ENCODE measurements around the gene USPL1.
"Not testable (repeated sequence)": the region's sequence is repeated elsewhere in the genome, so short reads cannot be mapped to it uniquely, and the experiment has no call there.

USPL1 gene

DNA sequence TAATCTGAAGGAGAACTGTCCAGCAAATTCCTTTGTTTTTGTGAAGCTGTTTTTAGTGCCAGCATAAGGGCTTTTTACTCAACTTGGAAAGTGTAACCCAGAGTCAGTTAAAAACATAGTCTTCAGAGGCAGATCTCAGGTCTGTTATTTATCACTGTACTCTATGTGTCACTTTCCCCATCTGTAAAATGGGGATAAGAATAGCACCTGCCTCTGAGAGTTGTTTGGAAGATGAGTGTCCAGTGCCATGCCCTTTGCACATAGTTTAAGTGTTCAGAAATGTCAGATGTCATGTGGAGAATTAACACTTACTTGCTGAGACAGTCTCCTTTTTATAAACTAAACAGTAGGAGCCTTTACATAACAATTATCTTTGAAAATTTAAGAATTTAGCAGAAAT, 27.9 kb downstream of the USPL1 start:
- H3K4me3 ChIP-seq (ENCODE audit: insufficient read length, low read depth) = no peak overlapping the region
- peaks cover 76% of the 10 kb centered on the region for H3K36me3 ChIP-seq (ENCODE audit: insufficient read depth, insufficient read length, low read length)
- H3K4me1 ChIP-seq (ENCODE audit: insufficient read depth, insufficient read length) = no peaks in the 10 kb centered on the region
- no peaks in the 10 kb centered on the region for H3K27me3 ChIP-seq (ENCODE audit: insufficient read depth, insufficient read length)
- no peak overlapping the region for H3K9ac ChIP-seq (ENCODE audit: insufficient read length, low read depth)
- no peak for DNase-seq (ENCODE audit: low read depth, low spot score)
- no peak for TF ChIP-seq YY1 (IDR thresholded peaks at IDR 0.05; ENCODE audit: insufficient read depth, insufficient read length)
- no peaks in the 10 kb centered on the region for H3K9me3 ChIP-seq (ENCODE audit: insufficient read depth, low read length)

DNA sequence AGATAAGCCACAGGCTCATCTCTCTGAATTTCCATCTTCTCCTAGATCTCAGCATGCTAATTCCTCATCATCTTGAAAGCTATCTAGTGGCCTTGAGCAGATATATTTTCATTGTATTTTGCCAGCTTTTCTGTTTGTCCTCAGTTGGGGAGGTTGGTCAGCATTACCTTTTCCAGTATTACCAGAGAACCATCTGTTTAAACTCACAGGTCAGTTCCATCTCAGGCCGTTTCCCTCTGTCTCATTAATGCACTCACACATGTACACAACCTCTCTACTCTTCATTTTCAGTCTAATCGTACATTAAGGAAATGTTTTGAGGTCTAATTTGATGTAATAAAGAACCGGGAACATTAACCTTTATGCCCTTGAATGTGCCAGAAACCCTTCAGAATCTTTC, 29.7 kb downstream of the USPL1 start:
- Histone ChIP-seq H3K36me3 (ENCODE audit: insufficient read depth, insufficient read length, low read length) (peaks cover 65% of the 10 kb centered on the region), H3K27me3 (ENCODE audit: insufficient read depth, insufficient read length) (no peaks in the 10 kb centered on the region), H3K4me3 (ENCODE audit: insufficient read length, low read depth) (no peak overlapping the region), H3K4me1 (ENCODE audit: insufficient read depth, insufficient read length) (no peaks in the 10 kb centered on the region), H3K9me3 (ENCODE audit: insufficient read depth, low read length) (no peaks in the 10 kb centered on the region), H3K9ac (ENCODE audit: insufficient read length, low read depth) (no peak overlapping the region)
- TF ChIP-seq YY1 (IDR thresholded peaks at IDR 0.05; ENCODE audit: insufficient read depth, insufficient read length) (no peak), ZNF274 (IDR thresholded peaks at IDR 0.05; ENCODE audit: low read depth, low read length) (no peak), SUZ12 (IDR thresholded peaks at IDR 0.05; ENCODE audit: extremely low read depth, insufficient read depth, insufficient read length) (no peak)
- no peak for DNase-seq (ENCODE audit: low read depth, low spot score)

DNA sequence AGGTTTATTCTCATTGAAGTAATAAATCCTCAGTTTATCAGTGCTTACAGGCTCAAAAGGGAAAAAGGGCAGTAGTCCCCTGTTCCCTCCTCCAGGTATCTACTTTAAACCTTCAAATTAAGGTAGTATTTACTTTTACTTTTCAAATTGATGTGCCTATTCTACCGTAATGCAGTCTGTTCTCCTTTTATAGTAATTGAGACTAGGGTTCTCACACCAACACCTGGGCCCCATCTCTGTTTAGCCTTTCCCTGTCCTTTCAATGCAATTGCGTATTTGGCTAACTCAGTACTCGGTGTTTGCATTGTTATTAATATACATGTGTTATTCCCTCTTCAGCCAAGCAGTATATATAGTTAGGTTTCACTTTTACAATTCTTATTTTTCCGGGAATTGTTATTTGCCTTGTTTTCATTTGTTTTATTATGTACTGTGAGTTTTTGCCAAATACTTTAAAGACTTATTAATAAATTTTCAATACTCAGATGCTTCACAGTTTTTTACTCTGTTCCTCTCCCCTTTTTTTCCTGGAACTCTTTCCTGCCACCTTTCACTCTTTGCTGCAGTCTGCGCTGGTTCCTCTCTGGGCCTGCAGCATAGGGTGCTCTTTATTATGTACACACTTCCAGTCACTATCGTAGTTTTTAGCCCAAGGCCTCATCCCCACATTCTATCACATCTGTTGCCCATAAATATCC, 30.3 kb downstream of the USPL1 start:
- TF ChIP-seq ZNF274 (IDR thresholded peaks at IDR 0.05; ENCODE audit: low read depth, low read length) (no peak), SUZ12 (IDR thresholded peaks at IDR 0.05; ENCODE audit: extremely low read depth, insufficient read depth, insufficient read length) (no peak), YY1 (IDR thresholded peaks at IDR 0.05; ENCODE audit: insufficient read depth, insufficient read length) (no peak)
- no peak for DNase-seq (ENCODE audit: low read depth, low spot score)
- H3K27me3 ChIP-seq (ENCODE audit: insufficient read depth, insufficient read length) = no peaks in the 10 kb centered on the region
- no peaks in the 10 kb centered on the region for H3K9me3 ChIP-seq (ENCODE audit: insufficient read depth, low read length)
- H3K4me3 ChIP-seq (ENCODE audit: insufficient read length, low read depth) = no peak overlapping the region
- H3K36me3 ChIP-seq (ENCODE audit: insufficient read depth, insufficient read length, low read length) = peaks cover 62% of the 10 kb centered on the region
- no peaks in the 10 kb centered on the region for H3K4me1 ChIP-seq (ENCODE audit: insufficient read depth, insufficient read length)
- no peak overlapping the region for H3K9ac ChIP-seq (ENCODE audit: insufficient read length, low read depth)

DNA sequence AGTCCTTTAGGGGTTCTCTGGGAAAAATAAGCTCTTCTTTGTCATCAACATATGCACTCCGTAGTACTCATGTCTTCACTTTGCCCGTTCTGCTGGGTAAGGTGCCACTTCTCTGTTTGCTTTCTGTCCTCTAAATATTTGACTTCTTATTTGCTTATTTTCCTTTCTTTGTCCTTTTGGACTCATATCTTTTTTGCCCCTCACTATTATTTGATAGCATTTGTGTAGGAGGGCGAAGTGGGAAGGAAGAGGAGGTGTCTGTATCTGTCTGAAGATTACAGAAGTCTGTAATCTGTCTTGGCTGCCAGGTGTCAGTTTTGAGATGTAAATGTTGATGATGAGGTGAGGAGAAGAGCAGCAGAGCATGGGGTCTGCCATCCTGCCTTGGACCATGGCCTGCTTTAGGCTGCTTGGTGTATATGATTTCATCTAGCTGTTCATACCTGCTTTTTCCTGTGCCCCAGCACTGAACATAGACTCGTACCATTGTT, 30.8 kb downstream of the USPL1 start:
- Histone ChIP-seq H3K4me3 (ENCODE audit: insufficient read length, low read depth) (no peak overlapping the region), H3K9me3 (ENCODE audit: insufficient read depth, low read length) (no peaks in the 10 kb centered on the region), H3K36me3 (ENCODE audit: insufficient read depth, insufficient read length, low read length) (peaks cover 57% of the 10 kb centered on the region), H3K9ac (ENCODE audit: insufficient read length, low read depth) (no peak overlapping the region), H3K27me3 (ENCODE audit: insufficient read depth, insufficient read length) (no peaks in the 10 kb centered on the region), H3K4me1 (ENCODE audit: insufficient read depth, insufficient read length) (no peaks in the 10 kb centered on the region)
- no peak for DNase-seq (ENCODE audit: low read depth, low spot score)
- no peak for TF ChIP-seq YY1 (IDR thresholded peaks at IDR 0.05; ENCODE audit: insufficient read depth, insufficient read length)
- TF ChIP-seq SUZ12 (IDR thresholded peaks at IDR 0.05; ENCODE audit: extremely low read depth, insufficient read depth, insufficient read length) = no peak
- TF ChIP-seq ZNF274 (IDR thresholded peaks at IDR 0.05; ENCODE audit: low read depth, low read length) = no peak

DNA sequence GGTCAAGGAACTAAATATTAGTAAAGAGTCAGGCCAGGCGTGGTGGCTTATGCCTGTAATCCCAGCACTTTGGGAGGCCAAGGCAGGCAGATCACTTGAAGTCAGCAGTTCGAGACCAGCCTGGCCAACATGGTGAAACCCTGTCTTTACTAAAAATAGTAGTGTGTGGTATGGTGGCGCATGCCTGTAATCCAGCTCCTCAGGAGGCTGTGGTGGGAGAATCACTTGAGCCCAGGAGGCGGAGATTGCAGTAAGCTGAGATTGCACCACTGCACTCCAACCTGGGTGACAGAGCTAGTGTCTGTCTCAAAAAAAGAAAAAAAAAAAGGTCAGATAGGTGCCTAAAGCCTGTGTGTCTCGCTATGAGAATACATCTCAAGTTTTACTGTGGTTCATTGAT, 33.9 kb downstream of the USPL1 start:
- not testable (repeated sequence) for H3K27me3 ChIP-seq (ENCODE audit: insufficient read depth, insufficient read length); H3K4me3 ChIP-seq (ENCODE audit: insufficient read length, low read depth); H3K9me3 ChIP-seq (ENCODE audit: insufficient read depth, low read length); H3K9ac ChIP-seq (ENCODE audit: insufficient read length, low read depth); H3K4me1 ChIP-seq (ENCODE audit: insufficient read depth, insufficient read length); DNase-seq (ENCODE audit: low read depth, low spot score)
- peaks cover 54% of the 10 kb centered on the region for H3K36me3 ChIP-seq (ENCODE audit: insufficient read depth, insufficient read length, low read length)

DNA sequence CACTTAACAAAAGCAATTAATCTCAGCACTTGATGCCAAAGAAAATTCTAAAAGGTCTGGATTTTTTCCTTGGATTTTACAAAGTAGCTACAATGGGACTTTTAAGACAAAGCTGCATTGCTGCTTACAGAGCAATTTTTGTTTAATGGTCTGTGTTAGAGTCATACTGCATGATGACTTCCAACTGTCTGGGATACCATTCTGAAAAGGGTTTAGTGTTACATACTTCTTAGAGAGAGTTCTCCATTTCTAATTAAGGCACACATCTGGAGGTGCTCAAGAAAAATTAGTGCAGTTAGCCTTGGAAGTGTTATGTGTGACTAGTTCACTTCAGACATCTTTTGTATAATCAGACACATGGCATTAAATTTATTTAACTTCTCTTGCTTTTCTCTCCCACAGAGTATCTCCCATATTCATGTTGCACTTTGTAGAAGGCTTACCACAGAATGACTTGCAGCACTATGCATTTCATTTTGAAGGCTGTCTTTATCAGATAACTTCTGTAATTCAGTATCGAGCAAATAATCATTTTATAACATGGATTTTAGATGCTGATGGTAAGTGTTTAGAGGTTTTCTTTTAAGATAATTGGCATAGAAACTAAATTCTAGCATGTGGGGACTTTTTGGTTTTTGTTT, 35.1 kb downstream of the USPL1 start:
- no peak for TF ChIP-seq SUZ12 (IDR thresholded peaks at IDR 0.05; ENCODE audit: extremely low read depth, insufficient read depth, insufficient read length)
- no peak for TF ChIP-seq YY1 (IDR thresholded peaks at IDR 0.05; ENCODE audit: insufficient read depth, insufficient read length)
- TF ChIP-seq ZNF274 (IDR thresholded peaks at IDR 0.05; ENCODE audit: low read depth, low read length) = no peak
- peaks cover 54% of the 10 kb centered on the region for H3K36me3 ChIP-seq (ENCODE audit: insufficient read depth, insufficient read length, low read length)
- DNase-seq (ENCODE audit: low read depth, low spot score) = no peak
- H3K27me3 ChIP-seq (ENCODE audit: insufficient read depth, insufficient read length) = no peaks in the 10 kb centered on the region
- H3K9ac ChIP-seq (ENCODE audit: insufficient read length, low read depth) = no peak overlapping the region
- no peak overlapping the region for H3K4me3 ChIP-seq (ENCODE audit: insufficient read length, low read depth)
- H3K4me1 ChIP-seq (ENCODE audit: insufficient read depth, insufficient read length) = no peaks in the 10 kb centered on the region
- no peaks in the 10 kb centered on the region for H3K9me3 ChIP-seq (ENCODE audit: insufficient read depth, low read length)

DNA sequence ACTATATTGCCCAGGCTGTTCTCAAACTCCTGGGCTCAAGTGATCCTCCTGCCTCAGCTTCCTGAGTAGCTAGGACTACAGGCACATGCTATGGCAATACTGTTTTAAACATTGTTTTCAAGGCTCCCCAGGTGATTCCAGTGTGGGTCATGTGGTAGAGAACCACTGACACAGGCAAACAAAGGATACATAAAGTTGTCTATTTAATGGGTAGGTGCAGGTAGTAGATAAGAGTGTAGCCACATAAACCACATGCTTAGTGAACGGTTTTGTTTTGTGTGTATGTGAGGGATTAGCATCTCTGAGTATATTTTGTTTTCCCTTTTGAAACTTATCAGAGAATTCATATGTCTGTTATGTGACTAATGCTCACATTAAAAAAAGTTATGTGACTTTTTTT, 36.7 kb downstream of the USPL1 start:
- Histone ChIP-seq H3K4me3 (ENCODE audit: insufficient read length, low read depth) (no peak overlapping the region), H3K4me1 (ENCODE audit: insufficient read depth, insufficient read length) (no peaks in the 10 kb centered on the region), H3K9me3 (ENCODE audit: insufficient read depth, low read length) (no peaks in the 10 kb centered on the region), H3K36me3 (ENCODE audit: insufficient read depth, insufficient read length, low read length) (peaks cover 51% of the 10 kb centered on the region), H3K9ac (ENCODE audit: insufficient read length, low read depth) (no peak overlapping the region), H3K27me3 (ENCODE audit: insufficient read depth, insufficient read length) (no peaks in the 10 kb centered on the region)
- no peak for DNase-seq (ENCODE audit: low read depth, low spot score)
- TF ChIP-seq ZNF274 (IDR thresholded peaks at IDR 0.05; ENCODE audit: low read depth, low read length) = no peak
- no peak for TF ChIP-seq YY1 (IDR thresholded peaks at IDR 0.05; ENCODE audit: insufficient read depth, insufficient read length)
- no peak for TF ChIP-seq SUZ12 (IDR thresholded peaks at IDR 0.05; ENCODE audit: extremely low read depth, insufficient read depth, insufficient read length)
